K562 (cell line): ENCODE results near the gene ANXA10.

ENCODE experiments used
- SOX6 ChIP-seq: fragments of 450-650 bp; IDR thresholded peaks from 2 replicates; pipeline ENCODE4 v1.6.1; 2014; ENCODE audit warnings: mild to moderate bottlenecking
- ZNF24 ChIP-seq: fragments of 450-650 bp; IDR thresholded peaks from 2 replicates; pipeline ENCODE4 v1.6.1; 2016

GRCh38 chr4:168220893-168221292, 128.6 kb downstream of the ANXA10 start:
- TF ChIP-seq ZNF24 (no peak), SOX6 (no peak)
